ENCODE measurements around the gene UBE2O. TPM values are rescaled to one million over a fixed set of nuclear protein-coding genes. Genes with fewer than 3 reads are reported as not detected.
A peak's percentile ranks its signal among the peaks of the same experiment; 100 is the strongest.

Gene UBE2O
- total RNA-seq, 6 donors from 2014 or later, result 20.5 to 55.5 (median 27.7) TPM

GRCh38 chr17:76354747-76355310 is 98.1 kb downstream of the UBE2O start:
- ATAC-seq (ENCODE audit: low FRiP score in 2 of 2) (no peak), DNase-seq (no peak)
- 60 to 63% methylated on average over 13 of the region's 13 CpGs for WGBS, 2 donors
- H3K4me3 ChIP-seq, result peak overlapping the region in 1 of 4 donors; percentile 91
- H3K27me3 ChIP-seq, result no peaks in the 10 kb centered on the region
- H3K9me3 ChIP-seq, result no peaks in the 10 kb centered on the region
- no peak for TF ChIP-seq CTCF (IDR thresholded peaks at IDR 0.05)
- no peak for TF ChIP-seq EP300 (IDR thresholded peaks at IDR 0.05)
- TF ChIP-seq POLR2A (IDR thresholded peaks at IDR 0.05), result no peak
- TF ChIP-seq POLR2AphosphoS5 (IDR thresholded peaks at IDR 0.05), result no peak
- no peaks in the 10 kb centered on the region for H3K36me3 ChIP-seq
- peaks cover 9 to 29% (median 12%) of the 10 kb centered on the region in 4 donors for H3K4me1 ChIP-seq
- H3K27ac ChIP-seq, result no peak overlapping the region

- H3K27me3 ChIP-seq, result no peaks in the 10 kb centered on the region
- peak in 1 of 2 donors; percentile 5 for ATAC-seq (ENCODE audit: low FRiP score in 2 of 2)
- no peak for DNase-seq
- peak overlapping the region; percentile 86 to 96 (median 91) for H3K27ac ChIP-seq
- no peaks in the 10 kb centered on the region for H3K36me3 ChIP-seq
- peaks cover 9 to 29% (median 12%) of the 10 kb centered on the region in 4 donors for H3K4me1 ChIP-seq
- no peaks in the 10 kb centered on the region for H3K9me3 ChIP-seq
- TF ChIP-seq POLR2AphosphoS5 (IDR thresholded peaks at IDR 0.05) (no peak), EP300 (IDR thresholded peaks at IDR 0.05) (no peak), CTCF (IDR thresholded peaks at IDR 0.05) (no peak)
- peak overlapping the region; percentile 79 to 99 (median 88) for H3K4me3 ChIP-seq
- WGBS, 2 donors, result 1 to 2% methylated on average over 18 of the region's 18 CpGs
These were observed 98.6 kb downstream of the UBE2O start for GRCh38 chr17:76354317-76354729.

- DNase-seq, result peak; percentile 90 to 96
- Histone ChIP-seq H3K4me3 (peak within 1 kb of the TSS; percentile 79 to 99 (median 88)), H3K36me3 (no peaks in the 10 kb centered on the region), H3K4me1 (peaks cover 9 to 29% (median 12%) of the 10 kb centered on the region in 4 donors), H3K27me3 (no peaks in the 10 kb centered on the region), H3K9me3 (no peaks in the 10 kb centered on the region), H3K27ac (peak within 1 kb of the TSS; percentile 86 to 96 (median 91))
- WGBS, 2 donors, result 0% methylated on average over 11 to 22 of the region's 75 CpGs
- ATAC-seq (ENCODE audit: low FRiP score in 2 of 2), result peak; percentile 99
- TF ChIP-seq CTCF (IDR thresholded peaks at IDR 0.05) (peak; percentile 42 to 73 (median 61)), POLR2AphosphoS5 (IDR thresholded peaks at IDR 0.05) (peak; percentile 47 to 86), EP300 (IDR thresholded peaks at IDR 0.05) (no peak), POLR2A (IDR thresholded peaks at IDR 0.05) (peak in 3 of 4 donors; percentile 76 to 93 (median 90))
These were observed 99.2 kb downstream of the UBE2O start, which contains the start of gene PRPSAP1 for GRCh38 chr17:76353599-76354316. Gene PRPSAP1 (minus strand): TSS chr17:76353916. CDS start chr17:76353703, 213 bp downstream.

- Histone ChIP-seq H3K27ac (peak overlapping the region; percentile 86 to 96 (median 91)), H3K9me3 (no peaks in the 10 kb centered on the region), H3K27me3 (no peaks in the 10 kb centered on the region), H3K4me1 (peaks cover 9 to 29% (median 12%) of the 10 kb centered on the region in 4 donors), H3K36me3 (peaks cover 0 to under 1% (median under 1%) of the 10 kb centered on the region in 4 donors), H3K4me3 (peak overlapping the region; percentile 79 to 99 (median 88))
- ATAC-seq (ENCODE audit: low FRiP score in 2 of 2) (peak; percentile 4 to 53), DNase-seq (peak in 1 of 2 donors; percentile 27)
- TF ChIP-seq CTCF (IDR thresholded peaks at IDR 0.05), result no peak
- no peak for TF ChIP-seq POLR2AphosphoS5 (IDR thresholded peaks at IDR 0.05)
- no peak for TF ChIP-seq POLR2A (IDR thresholded peaks at IDR 0.05)
- no peak for TF ChIP-seq EP300 (IDR thresholded peaks at IDR 0.05)
- 2% methylated on average over 10 to 27 of the region's 51 CpGs for WGBS, 2 donors
These were observed 99.9 kb downstream of the UBE2O start for GRCh38 chr17:76353004-76353598.

Data from upper lobe of left lung (tissue), 6 donors.